Measurements from ENCODE around the gene AGPAT1.
"Not testable (repeated sequence)": the region's sequence is repeated elsewhere in the genome, so short reads cannot be mapped to it uniquely, and the experiment has no call there.

AGPAT1 gene

GRCh38 chr6:32186151-32186840 is 10.4 kb upstream of the AGPAT1 start:
- DNase-seq = not testable (repeated sequence)

- DNase-seq = peak; percentile 34 to 78 (median 45)
Observed at GRCh38 chr6:32185681-32186131, 9.8 kb upstream of the AGPAT1 start.

- DNase-seq = no peak
Observed at GRCh38 chr6:32184084-32184640, 8.3 kb upstream of the AGPAT1 start, which contains the start of gene AGER. Gene AGER, minus strand, starts transcription at chr6:32184253. Its CDS starts 31 bp downstream, at chr6:32184222.

GRCh38 chr6:32183483-32184083 is 7.7 kb upstream of the AGPAT1 start:
- DNase-seq = no peak

- DNase-seq = no peak
Observed at GRCh38 chr6:32183030-32183429, 7.1 kb upstream of the AGPAT1 start.

GRCh38 chr6:32182555-32182981 is 6.7 kb upstream of the AGPAT1 start:
- no peak for DNase-seq

GRCh38 chr6:32181915-32182529 is 6.1 kb upstream of the AGPAT1 start:
- DNase-seq = no peak

GRCh38 chr6:32181148-32181702 is 5.3 kb upstream of the AGPAT1 start:
- DNase-seq = no peak

- no peak for DNase-seq
Observed at GRCh38 chr6:32179766-32180405, 4.0 kb upstream of the AGPAT1 start.

- DNase-seq = no peak
Observed at GRCh38 chr6:32178547-32179440, 2.9 kb upstream of the AGPAT1 start.

- peak; percentile 89 to 100 (median 93) for DNase-seq
Observed at GRCh38 chr6:32177788-32178546, 2.1 kb upstream of the AGPAT1 start, which contains the start of gene RNF5. Gene RNF5, plus strand, starts transcription at chr6:32178405. Its CDS starts 107 bp downstream, at chr6:32178512.

GRCh38 chr6:32177183-32177787 is 1.4 kb upstream of the AGPAT1 start:
- peak in 2 of 5 donors; percentile 28 to 68 for DNase-seq

GRCh38 chr6:32176476-32177182 is 745 bp upstream of the AGPAT1 start:
- no peak for DNase-seq

GRCh38 chr6:32175322-32175710 is 568 bp downstream of the AGPAT1 start:
- no peak for DNase-seq

GRCh38 chr6:32174416-32174815 is 1.5 kb downstream of the AGPAT1 start:
- DNase-seq = no peak

- no peak for DNase-seq
Observed at GRCh38 chr6:32173051-32173727, 2.7 kb downstream of the AGPAT1 start.

GRCh38 chr6:32171234-32171633 is 4.7 kb downstream of the AGPAT1 start:
- no peak for DNase-seq

GRCh38 chr6:32170294-32170693 is 5.6 kb downstream of the AGPAT1 start:
- DNase-seq = no peak
